Measurements from ENCODE around the gene JAZF1.

- TF ChIP-seq CTCF (IDR thresholded peaks at IDR 0.05; ENCODE audit: insufficient read depth, low read length, poor library complexity, severe bottlenecking) (no peak), EZH2phosphoT487 (conservative IDR thresholded peaks at IDR 0.05; ENCODE audit: low read length) (no peak)
Observed at GRCh38 chr7:28173531-28173930, 7.1 kb downstream of the JAZF1 start.

Data from SU-DHL-6 (cell line).